Prostate gland (tissue), 2 donors: ENCODE results near the gene GEMIN2.

ENCODE experiments used
- POLR2A ChIP-seq: fragments of 450-650 bp; IDR thresholded peaks from one replicate; pipeline ENCODE4 v1.6.1; 2016; ENCODE audit warnings: antibody characterized with exemption, mild to moderate bottlenecking
- TF ChIP-seq, protein P1 (sequence below), 4 experiments: fragments of 200-600 bp in 2 of 4; fragments of 450-650 bp in 2 of 4; sonication (generic) in 2 of 4; IDR thresholded peaks; 1 replicate in 3 of 4; 2 replicates in 1 of 4; pipeline ENCODE4 v1.5.1; 2016 to 2019; ENCODE audit warnings: antibody characterized with exemption in 4 of 4, mild to moderate bottlenecking in 2 of 4, moderate library complexity in 2 of 4

DNA sequence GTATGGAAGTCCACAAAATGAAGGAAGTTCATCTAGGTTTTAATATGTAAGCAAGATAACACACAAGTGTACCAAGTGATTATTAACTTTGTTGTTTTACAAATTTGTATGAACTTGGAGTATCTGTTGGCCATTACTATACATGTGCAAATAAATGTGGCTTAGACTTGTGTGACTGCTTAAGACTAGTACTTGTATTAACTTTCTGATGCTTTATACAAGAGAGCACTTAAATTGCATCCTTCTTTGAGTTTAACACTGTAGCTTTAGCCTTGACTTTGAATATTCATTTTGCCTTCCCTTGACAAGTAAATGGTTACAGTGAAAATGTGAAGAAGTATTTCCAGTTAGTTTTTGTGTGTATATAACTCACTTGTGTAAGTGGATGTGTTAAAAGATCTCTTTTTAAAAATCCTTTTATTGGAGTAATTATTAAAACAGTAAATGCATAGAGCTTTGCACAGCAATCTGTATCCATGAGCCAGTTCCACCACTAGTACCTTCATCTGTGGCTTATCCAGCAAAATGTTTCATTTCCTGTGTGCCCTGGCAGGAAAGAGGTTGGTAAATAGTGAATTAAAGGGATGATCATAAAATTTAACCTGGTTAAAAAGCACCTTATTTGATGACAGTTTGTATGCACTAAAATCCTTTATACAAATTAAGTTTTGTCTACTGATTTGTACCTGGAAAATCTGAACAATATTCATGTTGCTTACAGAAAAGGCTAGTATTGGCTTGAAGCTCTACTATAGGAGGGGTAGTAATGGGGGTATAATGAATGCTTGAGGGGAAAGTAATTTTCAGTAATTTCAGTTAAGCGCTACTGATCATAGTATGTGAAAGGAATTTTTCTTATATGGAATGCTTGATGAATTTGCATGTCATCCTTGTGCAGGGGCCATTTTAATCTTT is 68.9 kb downstream of the GEMIN2 start:
- TF ChIP-seq, protein P1, sequence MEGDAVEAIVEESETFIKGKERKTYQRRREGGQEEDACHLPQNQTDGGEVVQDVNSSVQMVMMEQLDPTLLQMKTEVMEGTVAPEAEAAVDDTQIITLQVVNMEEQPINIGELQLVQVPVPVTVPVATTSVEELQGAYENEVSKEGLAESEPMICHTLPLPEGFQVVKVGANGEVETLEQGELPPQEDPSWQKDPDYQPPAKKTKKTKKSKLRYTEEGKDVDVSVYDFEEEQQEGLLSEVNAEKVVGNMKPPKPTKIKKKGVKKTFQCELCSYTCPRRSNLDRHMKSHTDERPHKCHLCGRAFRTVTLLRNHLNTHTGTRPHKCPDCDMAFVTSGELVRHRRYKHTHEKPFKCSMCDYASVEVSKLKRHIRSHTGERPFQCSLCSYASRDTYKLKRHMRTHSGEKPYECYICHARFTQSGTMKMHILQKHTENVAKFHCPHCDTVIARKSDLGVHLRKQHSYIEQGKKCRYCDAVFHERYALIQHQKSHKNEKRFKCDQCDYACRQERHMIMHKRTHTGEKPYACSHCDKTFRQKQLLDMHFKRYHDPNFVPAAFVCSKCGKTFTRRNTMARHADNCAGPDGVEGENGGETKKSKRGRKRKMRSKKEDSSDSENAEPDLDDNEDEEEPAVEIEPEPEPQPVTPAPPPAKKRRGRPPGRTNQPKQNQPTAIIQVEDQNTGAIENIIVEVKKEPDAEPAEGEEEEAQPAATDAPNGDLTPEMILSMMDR (IDR thresholded peaks at IDR 0.05), result no peak
- no peak for TF ChIP-seq POLR2A
